Natural killer cell (primary cell): Measurements from ENCODE around the gene SNN. TPM values are rescaled to one million over a fixed set of nuclear protein-coding genes. Genes with fewer than 3 reads are reported as not detected.

Experiments used
- ATAC-seq, 3 donors: fragments of 150-1000 bp in 2 of 3; fragments of 200-7000 bp in 1 of 3; cut with Tn5 transposase; 1 replicate in 1 of 3; 2 replicates in 2 of 3; pipeline ENCODE4 v1.10.0; 2021; ENCODE audit warnings: mild to moderate bottlenecking in 2 of 3, moderate library complexity in 2 of 3
- DNase-seq, 2 donors: peaks; one replicate each; pipeline versions ENCODE4 v3.0.0 to v3.0.0-alpha.2; 2013 to 2021; ENCODE audit warnings: mixed read lengths in 1 of 2
- H3K27ac ChIP-seq: one replicate; pipeline ENCODE4 v1.5.1; 2013; ENCODE audit warnings: mild to moderate bottlenecking, low read length
- H3K27me3 ChIP-seq: one replicate; pipeline ENCODE4 v1.6.1; 2013; ENCODE audit warnings: low read length; ENCODE audit not compliant: control insufficient read depth, insufficient read depth
- H3K36me3 ChIP-seq: one replicate; pipeline ENCODE4 v1.6.1; 2013; ENCODE audit warnings: low read length; ENCODE audit not compliant: control insufficient read depth, insufficient read depth
- H3K4me1 ChIP-seq: one replicate; pipeline ENCODE4 v1.6.1; 2013; ENCODE audit warnings: low read length; ENCODE audit not compliant: control insufficient read depth, insufficient read depth
- H3K4me3 ChIP-seq: one replicate; pipeline ENCODE4 v1.5.1; 2013; ENCODE audit warnings: low read length
- H3K9me3 ChIP-seq: one replicate; pipeline ENCODE4 v1.6.1; 2013; ENCODE audit warnings: low read length; ENCODE audit not compliant: control insufficient read depth, insufficient read depth
- H3K27ac Mint-ChIP-seq, 2 donors: one replicate each; pipeline ENCODE4 v1.8.0; 2022; ENCODE audit warnings: mild to moderate bottlenecking in 2 of 2, mixed read lengths in 2 of 2, moderate library complexity in 1 of 2
- H3K27me3 Mint-ChIP-seq, 2 donors: one replicate each; pipeline ENCODE4 v1.8.0; 2022; ENCODE audit warnings: low read depth in 2 of 2, mixed read lengths in 2 of 2
- H3K36me3 Mint-ChIP-seq: one replicate; pipeline ENCODE4 v1.8.0; 2022; ENCODE audit warnings: mixed read lengths
- H3K4me1 Mint-ChIP-seq, 2 donors: one replicate each; pipeline ENCODE4 v1.8.0; 2022; ENCODE audit warnings: mixed read lengths in 2 of 2
- H3K4me3 Mint-ChIP-seq: one replicate; pipeline ENCODE4 v1.8.0; 2022; ENCODE audit warnings: mild to moderate bottlenecking, moderate library complexity, mixed read lengths
- H3K9me3 Mint-ChIP-seq, 2 donors: one replicate each; pipeline ENCODE4 v1.8.0; 2022; ENCODE audit warnings: mixed read lengths in 2 of 2
- CTCF ChIP-seq: fragments of 200-600 bp; IDR thresholded peaks from one replicate; pipeline ENCODE4 v1.8.0; 2022; ENCODE audit warnings: antibody characterized with exemption
- WGBS: methylation state at CpG from one replicate; pipeline ENCODE4 v1.1.7; 2013; ENCODE audit warnings: missing lambda C conversion rate; ENCODE audit not compliant: insufficient coverage; 5-methylcytosine and 5-hydroxymethylcytosine counted together
- intact Hi-C: fragments of 100-400 bp; cut with micrococcal nuclease; formaldehyde crosslinking; loops from one replicate; pipeline ENCODE4 v1.14.2; 2022
- total RNA-seq, 4 donors: library from RNA; stranded (reverse); fragments of 120-200 nt in 1 of 4; gene quantifications; one replicate each; pipeline versions ENCODE4 v1.2.3 to v1.2.4, GENCODE V29; 2013 to 2022

SNN gene
- total RNA-seq, 3 donors from 2014 or later (not counting 1 experiment from before 2014, with no cell fraction given) = 5.3 to 20.0 (median 12.5) TPM

DNA sequence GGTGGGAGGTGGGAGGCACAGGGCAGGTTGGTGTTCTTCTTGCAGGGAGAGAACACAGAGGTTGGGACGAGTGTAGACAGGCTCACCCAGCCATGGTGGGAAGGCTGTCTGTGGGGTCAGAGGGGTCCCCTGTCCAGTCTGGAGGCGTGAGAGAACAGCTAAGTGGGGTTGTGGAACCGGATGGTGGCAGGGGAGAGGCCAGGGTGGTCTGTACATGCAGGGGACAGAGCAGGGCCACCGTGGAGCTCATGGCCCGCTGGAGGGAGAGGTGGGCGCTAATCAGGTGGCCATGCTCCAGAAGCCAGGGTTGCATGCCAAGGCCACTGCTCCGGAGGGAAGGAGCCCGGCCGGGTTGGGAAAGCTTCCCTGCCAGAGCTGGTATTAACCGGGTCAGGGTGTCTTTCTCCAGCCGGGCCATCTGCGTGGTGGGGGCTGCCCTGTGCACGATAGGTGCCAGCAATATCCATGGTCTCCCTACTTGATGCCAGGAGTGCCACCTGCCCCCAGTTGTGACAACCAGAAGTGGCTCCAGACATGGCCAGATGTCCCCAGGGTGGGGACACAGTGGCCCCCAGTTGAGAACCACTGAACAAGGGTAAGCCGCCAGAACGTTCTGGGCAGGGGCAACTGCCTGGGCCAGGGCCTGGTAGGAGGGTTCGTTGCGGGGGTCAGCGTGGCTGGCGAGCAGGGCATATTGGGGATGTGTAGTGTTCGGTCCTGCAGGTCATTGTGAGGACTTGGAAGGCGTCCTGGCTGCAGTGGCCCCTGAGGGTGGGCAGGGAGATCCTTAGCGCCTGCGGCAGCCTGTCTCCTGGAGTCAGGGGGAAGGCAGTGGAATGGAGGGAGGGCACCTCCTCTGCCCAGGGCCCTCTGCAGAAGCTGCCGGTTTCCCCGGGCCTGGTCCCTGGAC is 5.1 kb downstream of the SNN start:
- Histone ChIP-seq H3K4me1 (peaks cover 67% of the 10 kb centered on the region), H3K27ac (no peak overlapping the region), H3K36me3 (peaks cover 18% of the 10 kb centered on the region), H3K4me3 (no peak overlapping the region), H3K27me3 (peaks cover 6% of the 10 kb centered on the region), H3K9me3 (no peaks in the 10 kb centered on the region)
- no peak for TF ChIP-seq CTCF
- no peak for ATAC-seq
- H3K36me3 Mint-ChIP-seq = no peaks in the 10 kb centered on the region
- no peak overlapping the region for H3K4me3 Mint-ChIP-seq
- H3K4me1 Mint-ChIP-seq = peaks cover 0 to 29% of the 10 kb centered on the region in 2 donors
- H3K27ac Mint-ChIP-seq = no peak overlapping the region
- H3K9me3 Mint-ChIP-seq = no peaks in the 10 kb centered on the region
- H3K27me3 Mint-ChIP-seq = no peaks in the 10 kb centered on the region
- DNase-seq = no peak
- intact Hi-C loops = no loop called here
- WGBS = 92% methylated on average over 25 of the region's 25 CpGs

DNA sequence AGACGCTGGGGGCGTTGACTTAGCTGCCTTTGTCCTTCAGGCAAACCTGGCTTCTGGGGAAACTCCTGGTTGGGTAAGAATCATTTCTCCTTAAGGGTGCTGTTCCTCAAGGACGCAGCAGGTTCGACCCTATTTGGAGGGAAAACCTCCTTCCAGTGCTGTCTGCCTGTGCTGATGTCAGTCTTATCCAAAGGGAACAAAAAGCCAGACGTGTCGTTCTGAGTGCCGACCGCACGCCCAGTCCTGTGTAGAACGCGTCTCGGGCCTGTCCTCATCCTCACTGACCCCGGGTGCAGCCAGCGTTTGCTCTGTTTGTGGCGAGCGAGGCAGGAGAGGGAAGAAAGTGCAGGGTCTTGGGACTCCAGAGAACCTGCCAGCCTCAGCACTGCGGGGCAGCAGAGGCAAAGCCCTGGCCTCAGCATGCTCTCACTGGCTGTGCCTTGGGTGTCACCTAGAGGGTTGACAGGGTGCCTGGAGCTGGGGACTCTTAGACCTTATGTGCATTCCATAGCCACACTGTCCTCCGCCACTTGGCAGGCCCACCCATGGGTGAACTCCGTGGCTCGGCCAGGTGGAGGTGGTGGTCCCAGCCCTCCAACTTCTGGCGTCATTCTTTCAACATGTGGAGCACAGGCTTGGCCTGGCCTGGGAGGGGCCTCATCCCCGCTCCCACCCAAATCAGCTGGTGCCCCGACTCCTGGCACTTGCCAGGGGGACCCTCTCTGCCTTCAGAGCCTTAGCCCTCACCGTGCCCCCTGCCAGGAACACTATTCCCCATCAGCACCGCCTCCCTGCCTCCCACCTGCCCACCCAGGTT is 6.0 kb downstream of the SNN start:
- Mint-ChIP-seq H3K9me3 (no peaks in the 10 kb centered on the region), H3K27me3 (no peaks in the 10 kb centered on the region), H3K4me1 (peaks cover 0 to 29% of the 10 kb centered on the region in 2 donors), H3K36me3 (no peaks in the 10 kb centered on the region), H3K4me3 (no peak overlapping the region), H3K27ac (no peak overlapping the region)
- Histone ChIP-seq H3K27me3 (peaks cover 6% of the 10 kb centered on the region), H3K4me1 (peaks cover 67% of the 10 kb centered on the region), H3K27ac (no peak overlapping the region), H3K9me3 (no peaks in the 10 kb centered on the region), H3K36me3 (peaks cover 27% of the 10 kb centered on the region), H3K4me3 (no peak overlapping the region)
- ATAC-seq (no peak), DNase-seq (no peak)
- intact Hi-C loops = no loop called here
- 96% methylated on average over 25 of the region's 25 CpGs for WGBS
- no peak for TF ChIP-seq CTCF

- Histone ChIP-seq H3K4me3 (no peak overlapping the region), H3K4me1 (peaks cover 64% of the 10 kb centered on the region), H3K27ac (no peak overlapping the region), H3K9me3 (no peaks in the 10 kb centered on the region), H3K27me3 (no peaks in the 10 kb centered on the region), H3K36me3 (peaks cover 34% of the 10 kb centered on the region)
- Mint-ChIP-seq H3K4me1 (peaks cover 0 to 28% of the 10 kb centered on the region in 2 donors), H3K9me3 (no peaks in the 10 kb centered on the region), H3K27me3 (no peaks in the 10 kb centered on the region), H3K4me3 (no peak overlapping the region), H3K36me3 (no peaks in the 10 kb centered on the region), H3K27ac (no peak overlapping the region)
- intact Hi-C loops = no loop called here
- ATAC-seq (no peak), DNase-seq (no peak)
- 71% methylated on average over 14 of the region's 15 CpGs for WGBS
- TF ChIP-seq CTCF = no peak
Measured at GRCh38 chr16:11674818-11675560, 6.7 kb downstream of the SNN start.
